ENCODE measurements around the gene TMEM167B. TPM values are rescaled to one million over a fixed set of nuclear protein-coding genes. Genes with fewer than 3 reads are reported as not detected.

Gene TMEM167B
- total and polyA plus RNA-seq, 2 of the 4 experiments (the other 2 are of a cell fraction): 21.6 to 32.1 TPM

DNA sequence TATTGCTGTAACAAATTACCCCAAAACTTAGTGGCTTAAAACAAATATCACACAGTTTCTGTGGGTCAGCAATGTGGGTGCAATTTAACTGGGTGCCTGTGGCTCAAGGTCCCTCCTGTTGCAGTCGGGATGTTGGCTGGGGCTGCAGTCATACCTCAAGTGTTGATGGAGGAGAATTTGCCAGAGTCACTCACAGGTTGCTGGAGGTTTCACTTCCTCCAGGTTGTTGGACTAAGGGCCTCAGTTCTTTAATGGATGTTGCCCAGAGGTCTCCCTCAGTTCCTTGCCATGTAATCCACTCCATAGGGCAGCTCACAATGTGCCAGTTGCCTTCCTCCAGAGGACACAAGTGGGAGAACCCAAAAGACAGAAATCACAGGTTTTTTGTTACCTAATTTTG is 12.2 kb upstream of the TMEM167B start:
- CTCF ChIA-PET: no interaction called here
- Histone ChIP-seq H3K14ac (replicated peaks; ENCODE audit: low read depth, low read length) (no peak overlapping the region), H3K36me3 (ENCODE audit: control insufficient read depth, insufficient read depth, low read length) (peaks cover 2% of the 10 kb centered on the region; the same call in 1 of the 2 replicates), H2AK5ac (ENCODE audit: low read depth, low read length) (no peak overlapping the region), H3K27ac (ENCODE audit: insufficient read depth, low read length) (no peak overlapping the region), H3K4me1 (ENCODE audit: control insufficient read depth, insufficient read depth, low read length) (no peaks in the 10 kb centered on the region), H3K4me3 (ENCODE audit: insufficient read depth, low read depth, low read length) (no peak overlapping the region), H2BK15ac (ENCODE audit: low read depth, low read length) (no peak overlapping the region), H2BK5ac (ENCODE audit: low read depth, low read length, poor library complexity, severe bottlenecking) (no peak overlapping the region), H3K79me1 (ENCODE audit: low read depth in 1 of 2, low read length in 2 of 2) (peaks cover 3 to 4% of the 10 kb centered on the region in 2 experiments; a peak in 3 of 4 replicates), H4K20me1 (ENCODE audit: insufficient read depth, low read length) (no peaks in the 10 kb centered on the region; the same call in 1 of the 2 replicates), H3K27me3 (ENCODE audit: control insufficient read depth, insufficient read depth, low read length) (no peaks in the 10 kb centered on the region), H4K91ac (ENCODE audit: insufficient read depth, low read depth, low read length) (no peak overlapping the region), H4K5ac (ENCODE audit: low read depth, low read length) (no peak overlapping the region), H3K23ac (ENCODE audit: low read depth, low read length) (0 out of 2 replicates have a peak overlapping the region, but pooled peaks have one; percentile 28), H2BK120ac (ENCODE audit: low read depth, low read length) (no peak overlapping the region), H3K9me1 (ENCODE audit: insufficient read depth, low read length) (no peaks in the 10 kb centered on the region), H3K4me2 (ENCODE audit: low read depth, low read length) (no peak overlapping the region), H2AFZ (replicated peaks; ENCODE audit: low read length, poor library complexity) (no peak overlapping the region), H2AK9ac (replicated peaks; ENCODE audit: low read depth, low read length, poor library complexity) (no peak overlapping the region), H3K9me3 (ENCODE audit: control insufficient read depth, insufficient read depth, low read length) (no peaks in the 10 kb centered on the region), H3K9ac (ENCODE audit: low read depth, low read length) (no peak overlapping the region), H3K56ac (ENCODE audit: extremely low read depth, insufficient read depth, low read length) (no peak overlapping the region), H3K18ac (ENCODE audit: low read depth, low read length) (no peak overlapping the region), H4K8ac (ENCODE audit: low read depth in 2 of 2, low read length in 2 of 2) (0 out of 4 replicates have a peak overlapping the region, but pooled peaks of 1 of the 2 experiments have one; percentile 3), H2BK20ac (ENCODE audit: low read depth, low read length) (no peak overlapping the region), H3K4ac (ENCODE audit: low read depth, low read length) (no peak overlapping the region)
- dilution Hi-C loops (cut with HindIII; ENCODE audit: low sequenced_read_pairs, unreplicated experiment) (no loop called here), in situ Hi-C loops (cut with MboI; ENCODE audit: low sequenced_read_pairs) (no loop called here), intact Hi-C loops (cut with micrococcal nuclease) (no loop called here)
- no CpG with 5 or more reads among the region's 1 CpG for WGBS, 2 experiments (ENCODE audit: extremely low coverage in 2 of 2, insufficient read length in 1 of 2)
- DNase-seq (no peak), ATAC-seq (ENCODE audit: low read depth) (no peak)
- no TSS peak for BruUV-seq (replicated peaks)
- POLR2A ChIA-PET (ENCODE audit: unreplicated experiment): no interaction called here
- TF ChIP-seq CEBPB (IDR thresholded peaks at IDR 0.05; ENCODE audit: low read depth, low read length) (no peak), SMC3 (IDR thresholded peaks at IDR 0.05; ENCODE audit: low read depth, low read length) (no peak), USF2 (IDR thresholded peaks at IDR 0.05; ENCODE audit: low read depth, low read length) (no peak), BHLHE40 (IDR thresholded peaks at IDR 0.05; ENCODE audit: low read depth, low read length) (no peak)
